Measurements from ENCODE around the gene KXD1.

Gene KXD1

DNA sequence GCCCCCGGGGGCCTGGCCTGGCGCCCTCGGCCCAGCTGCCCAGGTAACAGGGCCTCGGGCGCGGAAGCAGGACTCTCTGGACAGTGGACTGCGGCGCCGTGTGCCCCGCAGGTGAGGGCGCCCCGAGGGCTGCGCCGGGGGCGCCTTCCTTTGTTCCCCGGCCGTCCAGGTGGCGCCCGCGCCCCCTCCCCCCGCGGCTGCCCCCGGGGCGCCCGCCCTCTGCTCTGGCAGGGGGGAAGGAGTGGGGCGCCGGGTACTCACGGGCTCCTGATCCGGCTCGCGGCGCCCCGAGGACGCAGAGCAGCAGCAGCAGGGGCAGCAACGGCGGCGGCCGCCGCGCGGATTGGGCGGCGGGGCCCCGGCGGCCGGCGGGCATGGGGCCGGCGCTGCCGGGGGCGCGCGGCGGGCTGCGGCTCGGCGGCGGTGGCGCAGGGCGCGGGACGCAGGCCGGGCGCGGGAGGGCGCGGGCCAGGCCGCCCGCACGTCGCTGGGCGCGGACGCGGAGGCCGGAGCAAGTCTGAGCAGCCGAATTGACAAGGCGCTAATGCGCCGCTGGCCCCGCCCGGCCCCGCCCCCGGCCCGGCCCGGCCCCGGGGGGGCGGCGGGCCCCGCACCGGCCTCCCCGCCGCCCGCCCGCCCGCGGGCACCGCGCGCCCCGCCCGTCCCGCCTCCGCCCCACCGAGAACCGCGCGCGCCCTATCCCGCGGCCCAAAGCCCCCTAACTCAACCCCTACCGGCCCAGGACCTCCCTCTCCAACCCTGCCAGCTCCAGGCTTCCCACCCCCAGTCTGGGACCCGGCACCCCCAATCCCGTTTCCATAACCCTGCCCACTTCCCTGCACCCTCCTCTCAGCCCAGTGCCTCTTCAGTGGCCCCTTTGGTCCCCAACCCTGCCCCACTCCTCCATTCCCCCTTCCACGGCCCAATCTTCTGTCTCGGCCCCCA lies 48.9 kb downstream of the KXD1 start, which contains the start of gene CRLF1:
CRLF1 (minus strand) TSS at position 519 of the 945 bp plus-strand sequence; CDS start at position 376, 143 bp downstream.
- no peaks in the 10 kb centered on the region for H3K9me3 ChIP-seq (ENCODE audit: insufficient read depth, low read depth, low read length)
- H3K9ac ChIP-seq (ENCODE audit: low read depth, low read length) = no peak within 1 kb of the TSS
- no peak within 1 kb of the TSS for H3K27ac ChIP-seq (ENCODE audit: low read length)
- no peaks in the 10 kb centered on the region for H3K36me3 ChIP-seq (ENCODE audit: insufficient read depth, low read depth, low read length)
- no peak within 1 kb of the TSS for H3K4me3 ChIP-seq (ENCODE audit: low read length)
- peaks cover 20% of the 10 kb centered on the region; the same call in 1 of the 2 replicates for H3K4me1 ChIP-seq (ENCODE audit: insufficient read depth, low read length)
- H3K27me3 ChIP-seq (ENCODE audit: insufficient read depth, low read length) = peaks cover 97% of the 10 kb centered on the region

DNA sequence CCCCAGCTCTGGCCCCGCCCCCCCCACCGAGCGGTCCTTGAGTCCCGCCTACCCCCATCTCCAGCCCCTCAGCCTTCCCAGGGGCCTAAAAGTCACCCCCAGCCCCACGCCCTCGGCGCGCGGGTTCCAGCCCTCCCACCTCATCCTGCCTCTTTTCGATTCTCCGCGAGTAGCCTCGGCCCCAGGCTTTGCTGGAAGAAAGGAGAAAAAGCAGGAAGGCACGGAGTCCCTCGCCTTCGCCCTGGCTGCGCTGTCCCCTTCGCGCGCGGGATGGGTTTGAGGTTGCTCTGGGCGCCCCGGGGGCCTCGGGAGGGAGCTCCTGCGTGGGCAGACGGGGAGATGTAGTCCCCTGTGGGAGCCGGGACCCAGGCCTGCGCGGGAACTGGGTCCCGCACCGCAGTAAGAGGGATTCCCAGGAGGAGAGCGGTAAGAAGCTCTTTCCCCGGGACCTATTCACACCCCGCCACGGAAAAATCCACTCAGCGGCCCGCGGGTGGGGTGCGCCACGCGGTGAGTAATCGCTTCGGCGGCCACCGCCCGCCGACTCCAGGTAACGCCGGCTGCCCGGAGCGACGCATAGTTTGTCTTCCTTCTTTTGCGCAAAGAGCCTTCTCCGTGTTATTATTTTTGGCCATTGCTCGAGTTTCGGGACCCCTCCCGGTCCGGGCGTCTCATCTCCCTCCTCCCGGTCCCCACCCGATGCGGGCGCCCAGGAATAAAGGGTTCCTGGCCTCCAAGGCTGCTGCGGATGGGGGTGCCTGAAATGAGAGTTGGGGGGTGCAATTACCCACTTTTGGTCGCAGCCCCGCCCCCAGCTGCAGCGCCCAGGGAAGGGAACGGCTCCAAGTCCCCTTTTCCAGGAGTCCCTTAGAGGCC lies 49.8 kb downstream of the KXD1 start:
- Histone ChIP-seq H3K4me1 (ENCODE audit: insufficient read depth, low read length) (peaks cover 20% of the 10 kb centered on the region; the same call in 1 of the 2 replicates), H3K9ac (ENCODE audit: low read depth, low read length) (no peak overlapping the region)

DNA sequence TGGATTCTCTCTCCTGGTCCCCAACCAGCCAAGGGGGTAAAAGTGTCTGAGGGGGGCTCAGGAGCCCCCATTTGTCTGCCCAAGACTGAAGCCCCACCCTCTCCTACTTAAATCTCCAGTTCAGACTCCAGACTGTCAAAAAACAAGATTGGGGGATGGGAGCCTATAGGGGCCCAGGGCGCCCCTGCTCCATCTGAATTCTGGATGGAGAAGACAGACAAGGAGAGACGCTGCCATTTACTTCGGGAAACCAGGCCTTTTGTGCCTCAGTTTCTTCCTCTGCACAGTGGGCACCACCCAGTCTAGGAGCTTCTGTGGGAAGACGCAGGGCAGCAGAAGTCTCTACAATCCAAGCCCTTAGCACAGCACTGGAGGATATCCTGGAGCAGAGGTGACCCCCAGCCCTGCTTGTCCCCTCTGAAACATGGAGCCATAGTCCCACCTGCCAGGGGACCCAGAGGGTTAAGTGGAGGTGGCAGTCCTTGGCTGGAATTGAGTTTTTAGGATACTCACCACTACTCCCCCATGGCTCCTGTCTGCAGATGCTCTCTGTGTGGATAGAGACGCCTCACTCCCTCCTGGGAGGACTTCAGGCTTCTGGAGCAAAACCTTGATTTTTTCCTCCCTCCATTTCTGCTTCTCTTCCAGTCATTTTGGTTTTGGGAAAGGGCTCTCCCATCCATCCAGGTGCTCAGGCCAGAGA lies 50.6 kb downstream of the KXD1 start:
- Histone ChIP-seq H3K27ac (ENCODE audit: low read length) (no peak overlapping the region), H3K9ac (ENCODE audit: low read depth, low read length) (no peak overlapping the region), H3K4me1 (ENCODE audit: insufficient read depth, low read length) (peaks cover 21% of the 10 kb centered on the region; the same call in 1 of the 2 replicates), H3K27me3 (ENCODE audit: insufficient read depth, low read length) (peaks cover 97% of the 10 kb centered on the region), H3K36me3 (ENCODE audit: insufficient read depth, low read depth, low read length) (no peaks in the 10 kb centered on the region), H3K4me3 (ENCODE audit: low read length) (no peak overlapping the region), H3K9me3 (ENCODE audit: insufficient read depth, low read depth, low read length) (no peaks in the 10 kb centered on the region)

More for the DNA sequence above, 49.8 kb downstream of the KXD1 start:
- no peaks in the 10 kb centered on the region for H3K36me3 ChIP-seq (ENCODE audit: insufficient read depth, low read depth, low read length)
- H3K9me3 ChIP-seq (ENCODE audit: insufficient read depth, low read depth, low read length) = no peaks in the 10 kb centered on the region
- H3K4me3 ChIP-seq (ENCODE audit: low read length) = no peak overlapping the region
- peaks cover 97% of the 10 kb centered on the region for H3K27me3 ChIP-seq (ENCODE audit: insufficient read depth, low read length)
- H3K27ac ChIP-seq (ENCODE audit: low read length) = no peak overlapping the region

DNA sequence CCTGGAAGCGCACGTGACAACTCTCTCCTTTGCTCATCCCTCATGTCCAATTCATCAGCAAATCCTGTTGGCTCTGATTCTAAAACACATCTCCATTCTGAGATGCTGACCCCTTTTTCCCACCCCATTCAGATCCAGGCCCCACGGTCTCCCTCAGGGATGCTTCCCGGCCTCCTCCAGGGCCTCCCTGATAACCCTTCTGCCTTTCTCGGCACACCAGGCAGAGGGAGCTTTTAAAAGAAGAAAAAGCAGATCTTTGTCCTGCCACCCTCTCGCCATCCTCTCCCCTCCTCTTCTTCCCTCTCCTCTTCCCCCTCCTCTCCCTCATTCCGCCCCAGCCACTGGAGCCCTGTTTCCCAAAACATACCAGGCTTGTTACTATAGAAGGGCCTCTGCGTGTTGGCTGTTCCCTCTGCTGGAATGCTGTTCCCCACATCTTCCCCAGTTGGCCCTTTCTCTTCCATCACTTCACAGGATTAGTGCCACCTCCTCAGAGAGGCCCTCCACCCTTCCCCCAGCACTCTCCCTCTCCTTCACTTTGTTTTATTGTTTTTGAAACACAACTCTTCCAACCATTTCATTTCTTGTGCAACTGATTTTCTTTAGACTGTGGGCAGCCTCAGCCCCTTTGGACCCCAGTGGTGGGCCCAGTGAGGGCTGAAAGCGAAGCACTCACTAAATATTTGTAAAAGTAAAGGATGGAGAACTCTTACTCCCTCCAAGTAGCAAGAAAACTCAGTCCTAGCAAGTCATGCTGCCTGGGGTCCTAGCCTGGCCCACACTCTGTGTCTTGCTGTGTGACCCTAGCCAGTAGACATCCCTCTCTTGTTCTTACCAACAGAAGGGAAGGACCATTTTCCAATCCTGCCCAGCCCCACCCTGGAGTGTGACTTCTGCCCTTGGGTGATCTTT lies 51.4 kb downstream of the KXD1 start:
- Histone ChIP-seq H3K4me1 (ENCODE audit: insufficient read depth, low read length) (peaks cover 22% of the 10 kb centered on the region; the same call in 1 of the 2 replicates), H3K9ac (ENCODE audit: low read depth, low read length) (no peak overlapping the region), H3K27me3 (ENCODE audit: insufficient read depth, low read length) (peaks cover 97% of the 10 kb centered on the region), H3K36me3 (ENCODE audit: insufficient read depth, low read depth, low read length) (no peaks in the 10 kb centered on the region), H3K27ac (ENCODE audit: low read length) (no peak overlapping the region), H3K4me3 (ENCODE audit: low read length) (no peak overlapping the region), H3K9me3 (ENCODE audit: insufficient read depth, low read depth, low read length) (no peaks in the 10 kb centered on the region)

DNA sequence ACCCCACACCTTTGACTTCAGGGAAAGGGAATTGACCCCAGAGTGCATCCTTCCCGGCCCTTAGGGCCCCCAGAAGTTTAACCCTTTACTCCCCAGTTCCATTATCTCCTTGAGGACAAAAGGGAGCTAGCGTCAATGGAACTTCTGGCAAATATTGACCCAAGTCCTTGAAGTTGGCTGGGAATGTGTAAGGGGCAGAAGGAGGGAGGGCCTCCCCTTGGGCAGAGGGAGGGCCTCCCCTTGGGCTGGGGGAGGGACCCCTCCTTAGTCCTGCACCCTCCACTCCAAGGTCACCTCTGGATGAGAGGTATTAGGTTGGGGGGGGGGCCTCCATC lies 52.0 kb downstream of the KXD1 start:
- Histone ChIP-seq H3K9ac (ENCODE audit: low read depth, low read length) (no peak overlapping the region), H3K27me3 (ENCODE audit: insufficient read depth, low read length) (peaks cover 97% of the 10 kb centered on the region), H3K36me3 (ENCODE audit: insufficient read depth, low read depth, low read length) (no peaks in the 10 kb centered on the region), H3K4me1 (ENCODE audit: insufficient read depth, low read length) (peaks cover 17% of the 10 kb centered on the region; the same call in 1 of the 2 replicates), H3K9me3 (ENCODE audit: insufficient read depth, low read depth, low read length) (no peaks in the 10 kb centered on the region), H3K27ac (ENCODE audit: low read length) (no peak overlapping the region), H3K4me3 (ENCODE audit: low read length) (no peak overlapping the region)

DNA sequence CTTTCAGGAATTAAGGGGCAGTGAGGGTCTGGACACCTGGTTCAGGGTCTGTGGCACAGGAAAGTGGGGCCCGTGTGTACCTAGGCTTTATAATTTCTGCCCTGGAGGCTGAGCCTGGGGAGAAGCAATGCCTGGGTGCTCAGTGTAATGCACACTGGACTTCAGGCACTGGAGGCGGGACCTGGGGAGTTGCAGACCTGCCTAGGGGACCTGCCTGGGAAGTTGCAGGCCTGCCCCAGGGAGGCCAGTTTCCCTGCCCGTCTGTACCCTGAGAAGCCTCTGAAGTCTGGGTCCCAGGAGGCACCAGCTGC lies 52.5 kb downstream of the KXD1 start:
- Histone ChIP-seq H3K27ac (ENCODE audit: low read length) (no peak overlapping the region), H3K27me3 (ENCODE audit: insufficient read depth, low read length) (peaks cover 97% of the 10 kb centered on the region), H3K4me3 (ENCODE audit: low read length) (no peak overlapping the region), H3K4me1 (ENCODE audit: insufficient read depth, low read length) (peaks cover 17% of the 10 kb centered on the region; the same call in 1 of the 2 replicates), H3K9me3 (ENCODE audit: insufficient read depth, low read depth, low read length) (no peaks in the 10 kb centered on the region), H3K36me3 (ENCODE audit: insufficient read depth, low read depth, low read length) (no peaks in the 10 kb centered on the region), H3K9ac (ENCODE audit: low read depth, low read length) (no peak overlapping the region)

DNA sequence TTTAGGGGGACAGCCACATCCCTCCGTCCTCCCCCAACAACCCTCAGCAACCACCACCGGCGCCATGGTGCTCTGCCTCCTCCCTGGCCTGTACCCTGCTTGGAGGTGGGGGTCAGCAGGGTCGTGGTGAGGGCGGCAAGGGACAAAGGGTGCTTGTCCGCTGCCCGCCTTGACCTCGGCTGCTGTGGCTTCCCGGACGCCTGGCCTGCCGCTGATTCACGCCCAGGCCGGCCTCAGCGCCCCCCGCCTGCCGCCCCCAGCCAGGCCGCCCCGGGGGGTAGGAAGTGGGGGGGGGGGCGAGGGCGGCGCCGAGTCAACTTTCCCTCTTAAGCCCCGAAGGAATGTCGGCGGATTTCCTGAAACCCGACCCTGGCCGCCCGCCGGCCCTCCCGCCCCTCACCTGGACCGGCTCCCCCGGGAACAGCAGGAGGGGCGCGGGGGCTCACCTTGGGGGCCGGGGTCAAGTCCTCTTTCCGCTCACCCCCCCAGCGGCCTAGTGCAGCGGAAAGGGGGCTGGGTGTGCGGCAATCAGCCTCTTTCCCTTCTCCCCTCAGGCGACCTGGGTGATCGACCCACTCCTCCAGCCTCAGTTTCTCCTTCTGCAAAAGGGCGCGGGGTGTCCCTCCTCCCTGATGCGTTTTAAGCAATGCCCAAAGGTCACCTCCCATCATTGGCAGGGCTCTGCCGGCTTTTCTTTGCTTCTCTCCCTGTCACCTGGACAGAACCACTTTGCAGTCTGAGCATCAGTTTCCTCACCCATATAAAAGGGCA lies 53.1 kb downstream of the KXD1 start:
- H3K27me3 ChIP-seq (ENCODE audit: insufficient read depth, low read length) = peaks cover 97% of the 10 kb centered on the region
- H3K36me3 ChIP-seq (ENCODE audit: insufficient read depth, low read depth, low read length) = no peaks in the 10 kb centered on the region
- H3K4me3 ChIP-seq (ENCODE audit: low read length) = peak overlapping the region; percentile 55
- no peak overlapping the region for H3K9ac ChIP-seq (ENCODE audit: low read depth, low read length)
- peaks cover 17% of the 10 kb centered on the region; the same call in 1 of the 2 replicates for H3K4me1 ChIP-seq (ENCODE audit: insufficient read depth, low read length)
- no peak overlapping the region for H3K27ac ChIP-seq (ENCODE audit: low read length)
- no peaks in the 10 kb centered on the region for H3K9me3 ChIP-seq (ENCODE audit: insufficient read depth, low read depth, low read length)

DNA sequence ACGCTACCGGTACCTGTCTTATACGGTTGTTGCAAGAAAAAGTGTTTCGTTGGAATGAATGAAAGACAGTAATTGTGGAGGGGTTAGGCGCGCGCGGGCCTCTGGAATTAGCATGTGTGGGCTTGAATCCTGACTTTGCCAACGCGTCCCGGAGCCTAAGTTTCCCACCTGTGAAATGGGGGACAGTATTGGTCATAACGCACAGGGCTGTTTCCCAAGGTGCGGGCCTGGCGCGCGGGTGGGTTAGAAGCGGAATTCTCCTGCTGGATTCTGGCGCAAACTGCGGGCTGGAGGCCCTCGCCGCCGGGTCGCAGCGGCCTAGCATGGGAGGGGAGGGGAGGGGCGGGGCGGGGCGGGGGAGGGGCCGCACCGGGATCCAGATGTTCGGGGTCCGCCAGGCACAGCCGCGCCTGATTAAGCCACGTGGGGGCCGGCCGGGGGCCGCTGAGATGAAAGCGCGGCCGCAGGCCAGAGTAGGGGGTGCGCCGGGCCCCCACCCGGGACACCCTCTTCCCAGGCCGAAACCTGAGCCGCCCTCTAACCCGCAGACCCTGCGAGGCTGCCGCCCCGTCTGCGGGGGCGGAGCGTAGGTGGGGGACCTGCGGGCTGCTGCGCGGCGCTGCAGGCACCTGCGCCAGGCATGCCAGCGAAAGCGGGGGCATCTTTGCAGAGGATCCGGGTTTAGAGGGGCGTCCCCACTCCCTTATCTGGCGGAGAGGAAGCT lies 53.8 kb downstream of the KXD1 start:
- Histone ChIP-seq H3K9ac (ENCODE audit: low read depth, low read length) (no peak overlapping the region), H3K27ac (ENCODE audit: low read length) (no peak overlapping the region), H3K9me3 (ENCODE audit: insufficient read depth, low read depth, low read length) (no peaks in the 10 kb centered on the region), H3K27me3 (ENCODE audit: insufficient read depth, low read length) (peaks cover 98% of the 10 kb centered on the region), H3K4me1 (ENCODE audit: insufficient read depth, low read length) (peaks cover 17% of the 10 kb centered on the region; the same call in 1 of the 2 replicates), H3K4me3 (ENCODE audit: low read length) (peak overlapping the region; percentile 55), H3K36me3 (ENCODE audit: insufficient read depth, low read depth, low read length) (no peaks in the 10 kb centered on the region)

DNA sequence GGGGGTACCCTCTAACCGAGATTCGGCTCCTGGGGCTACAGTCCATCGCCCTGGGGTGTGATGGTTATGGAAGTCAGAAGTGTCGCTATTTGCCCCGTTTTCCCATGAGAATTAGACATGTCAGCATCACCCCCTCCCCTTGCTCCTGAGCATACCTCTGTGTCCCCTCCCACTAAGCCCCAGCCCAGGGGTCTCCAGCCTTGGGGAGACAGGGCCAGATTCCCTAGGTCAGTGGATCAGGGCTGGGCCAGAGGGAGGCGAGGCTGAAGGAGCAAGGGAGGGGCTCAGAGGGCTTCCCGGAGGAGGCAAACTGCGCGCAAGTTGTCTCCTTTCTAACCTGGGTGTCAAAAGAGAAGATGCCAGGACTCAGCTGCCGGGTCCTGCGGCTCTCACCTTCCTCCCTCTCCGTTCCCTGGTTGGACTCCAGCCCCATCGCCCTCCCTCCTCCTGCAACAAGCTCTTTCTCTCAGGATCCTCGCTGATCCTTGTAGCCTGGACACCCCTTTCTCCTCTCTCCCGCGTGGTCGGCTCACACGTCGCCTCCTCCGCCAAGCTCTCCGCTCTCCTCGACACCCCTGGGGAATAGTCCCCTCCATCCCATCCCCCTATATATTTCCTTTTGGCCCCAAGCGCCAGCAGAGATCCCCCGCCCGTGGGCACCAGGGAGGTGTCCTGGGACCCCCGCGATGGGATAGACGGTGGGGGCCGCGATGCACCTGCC lies 54.5 kb downstream of the KXD1 start:
- no peak overlapping the region for H3K27ac ChIP-seq (ENCODE audit: low read length)
- H3K4me3 ChIP-seq (ENCODE audit: low read length) = peak overlapping the region; percentile 49
- no peaks in the 10 kb centered on the region for H3K36me3 ChIP-seq (ENCODE audit: insufficient read depth, low read depth, low read length)
- H3K9ac ChIP-seq (ENCODE audit: low read depth, low read length) = no peak overlapping the region
- H3K4me1 ChIP-seq (ENCODE audit: insufficient read depth, low read length) = peaks cover 17% of the 10 kb centered on the region; the same call in 1 of the 2 replicates
- no peaks in the 10 kb centered on the region for H3K9me3 ChIP-seq (ENCODE audit: insufficient read depth, low read depth, low read length)
- peaks cover 100% of the 10 kb centered on the region for H3K27me3 ChIP-seq (ENCODE audit: insufficient read depth, low read length)
